ENCODE measurements around the gene POLR2H.

Gene POLR2H

GRCh38 chr3:184368116-184368515 is 6.6 kb downstream of the POLR2H start:
- H3K4me3 ChIP-seq (ENCODE audit: low read depth, low read length), result no peak overlapping the region

- H3K4me3 ChIP-seq (ENCODE audit: low read depth, low read length), result no peak overlapping the region
Observed at GRCh38 chr3:184368586-184369183, 7.2 kb downstream of the POLR2H start.

DNA sequence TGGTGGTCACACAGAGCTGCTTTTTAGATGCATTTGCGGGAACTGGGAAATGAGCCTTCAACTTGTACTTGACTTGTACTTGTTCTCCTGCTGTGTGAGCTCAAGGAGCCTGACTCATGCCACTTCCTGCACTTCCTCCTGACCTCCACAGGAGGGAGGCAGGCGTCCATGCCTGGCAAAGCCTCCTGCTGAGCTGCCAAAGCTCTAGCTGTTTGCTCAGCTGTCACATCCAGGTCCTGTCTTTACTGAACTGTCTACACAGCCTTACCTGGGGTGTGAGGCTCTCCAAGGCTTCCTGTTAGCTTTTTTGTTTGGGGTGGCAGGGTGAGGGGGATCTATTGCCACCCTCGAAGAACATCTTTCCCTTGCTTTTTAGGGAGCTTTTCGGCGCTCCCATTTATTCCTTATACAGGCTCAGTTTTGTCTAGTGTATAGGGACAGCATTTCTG is 10.1 kb downstream of the POLR2H start:
- no peak overlapping the region for H3K4me3 ChIP-seq (ENCODE audit: low read depth, low read length)

DNA sequence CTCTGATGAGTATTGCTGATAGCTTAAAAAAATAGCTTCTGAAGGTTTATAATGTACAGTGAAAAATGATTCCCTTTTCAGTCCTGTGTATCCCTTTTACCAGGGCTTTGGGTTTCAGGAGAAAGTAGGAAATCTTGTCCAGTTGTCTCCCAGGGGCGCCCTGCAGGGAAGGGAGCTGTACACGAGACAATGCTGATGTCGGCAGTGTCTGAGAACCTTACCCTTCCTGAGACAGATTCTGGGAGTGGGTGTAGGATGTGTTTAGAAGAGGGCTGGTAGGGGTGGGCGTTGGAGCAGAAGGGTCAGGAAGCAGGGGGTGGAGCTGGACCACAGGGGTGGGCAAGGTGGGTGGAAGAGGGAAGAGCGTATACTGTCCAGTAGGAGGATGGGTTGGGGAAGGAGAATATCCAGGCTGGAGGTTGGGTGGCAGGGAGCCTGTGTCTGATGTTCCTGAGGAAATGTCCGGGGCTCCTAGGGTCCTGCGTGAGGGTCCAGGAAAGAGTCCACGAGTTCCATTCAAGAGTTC is 10.8 kb downstream of the POLR2H start:
- no peak overlapping the region for H3K4me3 ChIP-seq (ENCODE audit: low read depth, low read length)

GRCh38 chr3:184372911-184373310 is 11.4 kb downstream of the POLR2H start:
- H3K4me3 ChIP-seq (ENCODE audit: low read depth, low read length), result no peak overlapping the region

- H3K4me3 ChIP-seq (ENCODE audit: low read depth, low read length), result no peak overlapping the region
Observed at GRCh38 chr3:184373422-184373821, 11.9 kb downstream of the POLR2H start.

- H3K4me3 ChIP-seq (ENCODE audit: low read depth, low read length), result no peak overlapping the region
Observed at GRCh38 chr3:184375747-184376461, 14.4 kb downstream of the POLR2H start.

DNA sequence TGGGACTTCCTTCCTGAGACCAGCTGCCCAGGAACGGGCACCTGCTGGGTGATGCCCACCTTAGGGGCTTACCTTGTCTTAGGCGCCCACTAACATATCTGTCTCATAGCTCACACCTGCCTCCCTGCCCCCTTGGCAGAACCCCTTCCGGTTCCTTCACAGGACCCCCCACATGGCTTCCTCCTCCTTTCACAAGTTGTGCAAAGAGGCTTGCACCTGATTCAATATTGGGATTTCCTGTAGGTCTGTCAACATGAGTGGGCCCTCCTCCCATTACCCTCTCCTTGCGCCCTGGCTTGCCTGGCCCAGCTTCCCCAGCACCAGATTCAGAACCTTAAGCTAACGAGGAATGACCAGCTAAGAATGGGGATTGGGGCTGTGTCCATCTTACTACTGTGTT is 15.9 kb downstream of the POLR2H start:
- H3K4me3 ChIP-seq (ENCODE audit: low read depth, low read length), result no peak overlapping the region

GRCh38 chr3:184377882-184378445 is 16.5 kb downstream of the POLR2H start, which contains the start of gene THPO:
THPO (minus strand) TSS chr3:184378207; CDS start chr3:184376259, 1,948 bp downstream.
- H3K4me3 ChIP-seq (ENCODE audit: low read depth, low read length), result no peak within 1 kb of the TSS

DNA sequence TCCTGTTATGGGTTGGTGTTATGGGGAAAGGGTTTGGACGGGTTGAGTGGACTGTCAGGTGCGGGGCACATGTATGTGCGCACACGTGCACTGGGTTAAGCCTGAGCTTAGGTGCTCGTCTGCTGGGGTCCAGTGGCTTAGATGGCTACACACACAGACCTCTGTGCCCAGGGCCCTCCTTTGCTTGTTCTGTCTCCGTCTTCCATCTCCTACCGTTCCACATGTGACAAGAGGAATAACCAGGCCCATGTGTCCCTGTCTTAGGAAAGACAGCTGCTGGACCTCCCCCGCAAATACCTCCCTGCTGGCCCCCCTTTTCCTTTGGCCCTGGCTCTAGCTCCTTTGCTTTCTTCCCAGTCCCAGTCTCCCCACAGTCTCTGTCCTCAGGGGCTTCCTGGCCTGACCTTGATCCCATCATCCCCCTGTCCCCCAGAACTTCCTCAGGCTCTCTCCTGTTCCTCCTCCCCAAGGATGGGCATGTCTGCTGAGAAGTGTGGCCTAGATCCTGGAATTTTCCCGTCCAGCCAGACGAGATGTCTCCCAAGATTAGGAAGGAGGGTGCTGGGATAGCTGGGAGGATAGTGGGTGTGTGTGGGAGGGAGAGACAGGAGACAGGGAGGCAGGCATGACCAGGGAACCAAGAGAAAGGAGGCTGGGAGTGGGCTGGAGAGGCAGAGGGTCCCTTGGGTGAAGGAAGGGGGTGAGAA is 17.3 kb downstream of the POLR2H start:
- no peak overlapping the region for H3K4me3 ChIP-seq (ENCODE audit: low read depth, low read length)

- H3K4me3 ChIP-seq (ENCODE audit: low read depth, low read length), result peak within 1 kb of the TSS; percentile 47
Observed at GRCh38 chr3:184379358-184380184, 18.1 kb downstream of the POLR2H start, which contains the start of gene CHRD. CHRD (plus strand) TSS chr3:184380054; CDS start chr3:184380319, 265 bp downstream.

DNA sequence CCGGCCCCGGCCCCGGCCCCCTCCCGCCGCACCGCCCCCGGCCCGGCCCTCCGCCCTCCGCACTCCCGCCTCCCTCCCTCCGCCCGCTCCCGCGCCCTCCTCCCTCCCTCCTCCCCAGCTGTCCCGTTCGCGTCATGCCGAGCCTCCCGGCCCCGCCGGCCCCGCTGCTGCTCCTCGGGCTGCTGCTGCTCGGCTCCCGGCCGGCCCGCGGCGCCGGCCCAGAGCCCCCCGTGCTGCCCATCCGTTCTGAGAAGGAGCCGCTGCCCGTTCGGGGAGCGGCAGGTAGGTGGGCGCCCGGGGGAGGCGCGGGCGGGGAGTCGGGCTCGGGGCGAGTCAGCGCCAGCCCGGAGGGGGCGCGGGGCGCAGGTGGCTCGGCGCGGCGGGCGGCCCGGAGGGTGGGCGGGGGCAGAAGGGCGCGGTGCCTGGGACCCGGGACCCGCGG is 18.7 kb downstream of the POLR2H start:
- H3K4me3 ChIP-seq (ENCODE audit: low read depth, low read length), result peak overlapping the region; percentile 47

DNA sequence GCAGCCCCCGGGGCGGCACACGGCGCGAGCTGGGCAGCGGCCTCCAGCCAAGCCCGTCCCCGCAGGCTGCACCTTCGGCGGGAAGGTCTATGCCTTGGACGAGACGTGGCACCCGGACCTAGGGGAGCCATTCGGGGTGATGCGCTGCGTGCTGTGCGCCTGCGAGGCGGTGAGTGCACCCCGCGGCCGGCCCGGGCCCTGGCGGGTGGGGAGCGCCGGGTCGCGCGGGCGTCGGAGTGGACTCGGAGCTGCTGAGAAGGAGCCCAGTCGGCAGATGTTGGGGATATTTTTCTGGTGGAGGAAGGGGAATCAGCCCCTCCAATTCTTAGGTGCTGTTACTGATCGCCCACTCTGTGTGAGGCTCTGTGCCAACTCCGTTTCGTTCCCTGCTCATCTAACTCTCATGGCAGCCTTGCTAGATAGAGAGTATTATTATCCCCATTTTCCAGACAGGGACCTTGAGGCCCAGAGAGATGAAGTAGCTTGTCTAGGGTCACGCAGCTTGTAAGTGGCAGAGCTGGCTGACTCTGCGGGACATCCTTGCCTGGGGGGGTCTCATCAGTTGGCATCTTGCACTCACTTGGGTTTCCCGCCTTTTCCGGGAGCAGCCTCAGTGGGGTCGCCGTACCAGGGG is 19.2 kb downstream of the POLR2H start:
- H3K4me3 ChIP-seq (ENCODE audit: low read depth, low read length), result peak overlapping the region; percentile 47

DNA sequence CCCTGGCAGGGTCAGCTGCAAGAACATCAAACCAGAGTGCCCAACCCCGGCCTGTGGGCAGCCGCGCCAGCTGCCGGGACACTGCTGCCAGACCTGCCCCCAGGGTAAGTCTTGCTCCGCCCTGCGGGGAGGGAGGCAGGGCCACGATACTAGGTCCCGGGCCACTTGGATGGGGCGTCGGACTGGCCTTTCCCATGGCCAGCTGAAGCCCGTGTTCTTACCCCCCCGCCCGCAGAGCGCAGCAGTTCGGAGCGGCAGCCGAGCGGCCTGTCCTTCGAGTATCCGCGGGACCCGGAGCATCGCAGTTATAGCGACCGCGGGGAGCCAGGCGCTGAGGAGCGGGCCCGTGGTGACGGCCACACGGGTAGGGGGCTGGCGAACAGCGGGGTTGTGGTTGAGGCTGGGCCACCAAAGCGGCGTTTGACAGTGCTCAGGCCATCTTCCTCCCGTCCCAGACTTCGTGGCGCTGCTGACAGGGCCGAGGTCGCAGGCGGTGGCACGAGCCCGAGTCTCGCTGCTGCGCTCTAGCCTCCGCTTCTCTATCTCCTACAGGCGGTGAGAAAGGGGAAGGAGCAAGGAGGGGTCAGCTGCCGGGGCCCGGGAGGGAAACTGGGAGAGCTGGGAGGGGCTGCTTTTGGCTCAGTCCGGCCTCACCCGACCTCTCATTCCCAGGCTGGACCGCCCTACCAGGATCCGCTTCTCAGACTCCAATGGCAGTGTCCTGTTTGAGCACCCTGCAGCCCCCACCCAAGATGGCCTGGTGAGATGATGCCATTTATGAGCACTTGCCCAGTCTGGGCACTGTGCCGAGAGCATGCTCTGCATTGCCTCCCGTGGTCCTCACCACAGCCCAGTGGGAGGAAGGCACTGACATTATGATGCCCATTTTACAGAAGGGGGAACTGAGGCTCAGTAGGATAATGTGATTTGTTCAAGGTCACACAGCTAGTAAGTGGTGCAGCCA is 20.0 kb downstream of the POLR2H start:
- no peak overlapping the region for H3K4me3 ChIP-seq (ENCODE audit: low read depth, low read length)

GRCh38 chr3:184382326-184383032 is 21.0 kb downstream of the POLR2H start:
- no peak overlapping the region for H3K4me3 ChIP-seq (ENCODE audit: low read depth, low read length)

DNA sequence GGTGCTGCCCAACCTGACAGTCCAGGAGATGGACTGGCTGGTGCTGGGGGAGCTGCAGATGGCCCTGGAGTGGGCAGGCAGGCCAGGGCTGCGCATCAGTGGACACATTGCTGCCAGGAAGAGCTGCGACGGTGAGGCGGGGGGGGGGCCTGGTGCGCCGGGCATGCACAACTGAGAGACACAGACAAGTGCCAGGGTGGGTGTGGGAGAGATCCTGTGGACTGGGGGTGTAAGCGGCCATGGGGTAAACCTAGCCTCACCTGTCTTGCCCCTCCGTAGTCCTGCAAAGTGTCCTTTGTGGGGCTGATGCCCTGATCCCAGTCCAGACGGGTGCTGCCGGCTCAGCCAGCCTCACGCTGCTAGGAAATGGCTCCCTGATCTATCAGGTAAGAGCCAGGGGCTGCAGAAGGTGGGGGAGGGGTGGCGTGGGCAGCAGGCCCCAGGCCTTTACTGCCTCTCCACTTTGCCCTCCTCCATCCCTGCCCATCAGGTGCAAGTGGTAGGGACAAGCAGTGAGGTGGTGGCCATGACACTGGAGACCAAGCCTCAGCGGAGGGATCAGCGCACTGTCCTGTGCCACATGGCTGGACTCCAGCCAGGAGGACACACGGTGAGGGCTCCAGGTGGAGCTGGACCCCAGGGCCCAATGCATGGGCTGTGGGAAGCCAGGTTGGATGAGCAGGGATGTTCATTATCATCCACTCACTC is 21.7 kb downstream of the POLR2H start:
- H3K4me3 ChIP-seq (ENCODE audit: low read depth, low read length), result no peak overlapping the region

DNA sequence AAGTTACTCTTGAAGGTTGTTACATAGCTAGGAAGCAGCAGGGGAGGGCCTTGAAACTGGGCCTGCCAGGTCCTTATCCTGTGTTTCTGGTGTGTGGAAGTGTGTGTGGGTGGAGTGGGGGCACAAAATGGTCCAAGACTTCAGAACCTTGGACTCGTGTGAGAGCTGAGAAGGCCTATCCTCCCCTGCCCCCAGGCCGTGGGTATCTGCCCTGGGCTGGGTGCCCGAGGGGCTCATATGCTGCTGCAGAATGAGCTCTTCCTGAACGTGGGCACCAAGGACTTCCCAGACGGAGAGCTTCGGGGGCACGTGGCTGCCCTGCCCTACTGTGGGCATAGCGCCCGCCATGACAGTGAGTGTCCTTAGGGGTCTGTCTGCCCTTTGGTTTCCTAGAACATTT is 22.8 kb downstream of the POLR2H start:
- no peak overlapping the region for H3K4me3 ChIP-seq (ENCODE audit: low read depth, low read length)
